Omental fat pad (tissue), 4 donors: ENCODE data around the gene PRELID3B. TPM values are rescaled to one million over a fixed set of nuclear protein-coding genes. Genes with fewer than 3 reads are reported as not detected.

Experiments used
- ATAC-seq: fragments of 150-250 bp; one replicate; pipeline ENCODE4 v1.9.1; 2016; ENCODE audit warnings: mild to moderate bottlenecking, moderate library complexity; ENCODE audit not compliant: low FRiP score
- DNase-seq: peaks from one replicate; pipeline ENCODE4 v3.0.0-alpha.2; 2019; ENCODE audit warnings: low spot score
- total RNA-seq, 4 donors: library from RNA; depleted of rRNA; stranded (reverse); fragments of >200 nt; gene quantifications; one replicate each; pipeline ENCODE4 v1.1.0, GENCODE V29; 2016
- TF ChIP-seq, protein P1 (sequence below), 3 donors: fragments of 450-650 bp; IDR thresholded peaks; one replicate each; pipeline ENCODE4 v1.5.1; 2016 to 2017; ENCODE audit warnings: antibody characterized with exemption in 3 of 3, mild to moderate bottlenecking in 3 of 3, moderate library complexity in 2 of 3

Gene PRELID3B
- total RNA-seq, 4 donors from 2014 or later: 33.1 to 71.1 (median 51.2) TPM

DNA sequence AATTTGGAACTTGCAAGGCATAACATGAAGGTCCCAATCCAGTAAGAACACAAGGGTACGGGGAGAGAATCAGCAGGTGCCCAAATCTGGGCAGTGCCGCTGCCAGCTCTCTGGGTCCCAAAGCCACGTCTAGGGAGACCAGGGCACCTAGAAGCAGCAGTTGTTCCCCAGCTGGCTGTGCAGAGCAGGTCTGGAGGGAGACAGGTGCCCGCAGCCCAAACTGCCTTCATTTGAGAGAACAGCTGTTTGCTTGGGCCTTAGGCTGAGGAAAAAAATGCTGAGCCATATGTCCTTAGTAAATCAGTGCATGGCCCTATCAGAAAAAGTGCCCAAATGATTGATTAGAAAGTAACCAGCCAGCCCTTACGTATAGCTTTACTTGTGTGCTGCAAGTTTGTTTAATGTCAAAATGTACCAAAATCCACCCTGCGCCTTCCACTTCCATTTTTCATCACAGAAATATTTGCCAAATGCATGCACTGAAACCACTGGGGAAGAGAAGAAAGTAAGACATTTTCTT, 9.1 kb upstream of the PRELID3B start:
- TF ChIP-seq, protein P1, sequence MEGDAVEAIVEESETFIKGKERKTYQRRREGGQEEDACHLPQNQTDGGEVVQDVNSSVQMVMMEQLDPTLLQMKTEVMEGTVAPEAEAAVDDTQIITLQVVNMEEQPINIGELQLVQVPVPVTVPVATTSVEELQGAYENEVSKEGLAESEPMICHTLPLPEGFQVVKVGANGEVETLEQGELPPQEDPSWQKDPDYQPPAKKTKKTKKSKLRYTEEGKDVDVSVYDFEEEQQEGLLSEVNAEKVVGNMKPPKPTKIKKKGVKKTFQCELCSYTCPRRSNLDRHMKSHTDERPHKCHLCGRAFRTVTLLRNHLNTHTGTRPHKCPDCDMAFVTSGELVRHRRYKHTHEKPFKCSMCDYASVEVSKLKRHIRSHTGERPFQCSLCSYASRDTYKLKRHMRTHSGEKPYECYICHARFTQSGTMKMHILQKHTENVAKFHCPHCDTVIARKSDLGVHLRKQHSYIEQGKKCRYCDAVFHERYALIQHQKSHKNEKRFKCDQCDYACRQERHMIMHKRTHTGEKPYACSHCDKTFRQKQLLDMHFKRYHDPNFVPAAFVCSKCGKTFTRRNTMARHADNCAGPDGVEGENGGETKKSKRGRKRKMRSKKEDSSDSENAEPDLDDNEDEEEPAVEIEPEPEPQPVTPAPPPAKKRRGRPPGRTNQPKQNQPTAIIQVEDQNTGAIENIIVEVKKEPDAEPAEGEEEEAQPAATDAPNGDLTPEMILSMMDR (IDR thresholded peaks at IDR 0.05): no peak
- no peak for ATAC-seq

DNA sequence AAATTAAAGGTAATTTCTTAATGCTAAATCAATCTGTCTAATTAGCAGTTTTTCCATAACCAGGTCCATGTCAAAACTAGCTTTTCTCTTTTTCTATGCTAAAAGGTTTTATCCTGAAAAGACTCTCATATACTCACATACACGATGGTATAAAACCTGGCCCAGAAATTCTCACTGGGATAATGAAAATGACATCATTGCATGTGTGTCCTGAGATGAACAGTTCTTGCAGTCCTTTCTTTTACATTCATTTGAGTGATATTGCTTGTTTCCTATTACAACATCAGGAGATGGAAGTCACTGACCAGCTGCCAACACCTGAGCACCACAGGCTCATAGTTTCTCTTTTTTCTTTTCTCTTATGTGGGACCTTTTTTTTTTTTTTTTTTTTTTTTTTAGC, 7.9 kb upstream of the PRELID3B start:
- ATAC-seq: no peak
- TF ChIP-seq, protein P1 (IDR thresholded peaks at IDR 0.05): no peak

More for the DNA sequence above, 9.1 kb upstream of the PRELID3B start:
- no peak for DNase-seq

DNA sequence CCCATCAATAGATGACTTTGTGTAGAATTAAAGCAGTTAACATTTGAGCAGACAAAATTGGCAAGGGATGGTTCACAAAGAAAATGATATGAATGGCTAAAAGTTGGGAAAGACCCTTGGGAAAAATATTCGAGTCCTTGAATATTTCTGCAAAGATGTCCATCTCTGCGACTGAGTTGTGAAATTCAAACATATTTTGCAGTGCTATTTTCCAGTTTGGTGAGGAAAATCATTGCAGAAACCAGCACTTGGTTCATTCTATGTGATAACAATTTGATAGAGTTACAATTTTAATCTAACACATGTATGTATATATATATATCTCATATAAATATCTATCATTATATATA, 6.1 kb upstream of the PRELID3B start:
- ATAC-seq: no peak
- TF ChIP-seq, protein P1 (IDR thresholded peaks at IDR 0.05): no peak

More for the DNA sequence above, 7.9 kb upstream of the PRELID3B start:
- no peak for DNase-seq

DNA sequence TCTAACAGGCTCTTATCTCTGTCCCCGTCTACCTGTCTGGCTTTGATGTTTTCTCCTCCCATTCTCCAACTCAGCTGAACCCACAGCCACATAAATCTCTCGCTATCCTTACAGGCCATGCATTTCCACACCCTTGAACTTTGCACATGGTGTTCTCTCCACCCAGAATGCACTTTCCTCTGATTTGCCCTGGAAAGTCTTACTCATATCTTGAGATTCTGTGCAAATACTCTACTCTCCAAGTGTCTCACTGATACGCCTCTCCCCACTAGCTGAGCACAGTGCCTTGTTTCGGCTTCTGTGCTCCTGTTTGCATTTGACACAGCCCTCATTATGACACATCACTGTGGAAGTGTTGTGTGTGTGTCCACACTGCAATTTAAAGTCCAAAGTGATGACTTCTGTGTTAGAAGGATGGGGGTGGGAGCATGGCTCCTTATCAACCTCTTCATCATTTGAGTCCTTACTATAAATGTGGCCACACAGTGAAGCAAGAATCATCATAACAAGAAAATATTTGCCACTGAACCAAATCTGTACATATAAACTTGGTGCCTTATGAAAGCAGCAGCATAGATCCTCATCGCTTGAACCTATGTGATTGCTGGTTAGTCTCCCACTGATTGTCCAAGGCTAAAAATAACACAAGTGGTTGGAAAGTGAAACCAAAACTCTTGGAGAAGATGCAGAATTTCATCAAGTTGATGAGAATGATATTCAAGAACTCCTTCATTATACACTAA, 5.5 kb upstream of the PRELID3B start:
- ATAC-seq (no peak), DNase-seq (no peak)
- TF ChIP-seq, protein P1 (IDR thresholded peaks at IDR 0.05): no peak

More for the DNA sequence above, 6.1 kb upstream of the PRELID3B start:
- DNase-seq: no peak

DNA sequence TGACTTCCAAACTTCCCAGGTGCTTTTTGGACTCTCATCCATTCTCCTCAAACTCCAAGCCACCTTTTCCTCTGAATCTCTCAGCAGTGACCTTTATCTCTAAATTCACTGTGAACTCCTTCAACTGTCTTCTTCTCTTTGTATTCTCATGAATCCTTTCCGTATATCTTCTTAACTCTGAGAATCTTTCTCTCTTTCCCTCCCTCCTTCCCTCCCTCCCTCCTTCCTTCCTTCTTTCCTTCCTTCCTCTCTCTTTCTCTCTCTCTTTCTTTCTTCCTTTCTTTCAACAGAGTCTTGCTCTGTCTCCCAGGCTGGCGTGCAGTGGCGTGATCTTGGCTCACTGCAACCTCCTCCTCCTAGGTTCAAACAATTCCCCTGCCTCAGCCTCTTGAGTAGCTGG, 4.3 kb upstream of the PRELID3B start:
- TF ChIP-seq, protein P1 (IDR thresholded peaks at IDR 0.05): no peak
- ATAC-seq (no peak), DNase-seq (no peak)

DNA sequence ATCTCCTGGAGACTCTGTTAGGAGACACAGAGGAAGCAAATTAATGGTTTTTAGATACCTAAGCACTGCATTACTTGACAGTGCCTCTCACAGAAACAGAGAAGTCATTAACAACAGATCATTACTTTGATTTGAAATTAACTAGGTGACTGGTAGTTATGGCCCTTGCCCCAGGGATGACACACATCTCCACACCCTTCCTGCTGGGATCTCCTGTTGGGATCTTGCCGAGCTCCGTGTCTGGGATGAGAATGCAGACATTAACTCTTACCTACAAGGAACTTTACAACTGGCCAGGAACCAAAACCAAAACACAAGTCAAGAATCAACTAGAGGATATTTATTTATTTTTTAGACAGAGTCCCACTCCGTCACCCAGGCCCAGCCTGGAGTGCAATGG, 2.2 kb upstream of the PRELID3B start:
- ATAC-seq (no peak), DNase-seq (no peak)
- TF ChIP-seq, protein P1 (IDR thresholded peaks at IDR 0.05): no peak

DNA sequence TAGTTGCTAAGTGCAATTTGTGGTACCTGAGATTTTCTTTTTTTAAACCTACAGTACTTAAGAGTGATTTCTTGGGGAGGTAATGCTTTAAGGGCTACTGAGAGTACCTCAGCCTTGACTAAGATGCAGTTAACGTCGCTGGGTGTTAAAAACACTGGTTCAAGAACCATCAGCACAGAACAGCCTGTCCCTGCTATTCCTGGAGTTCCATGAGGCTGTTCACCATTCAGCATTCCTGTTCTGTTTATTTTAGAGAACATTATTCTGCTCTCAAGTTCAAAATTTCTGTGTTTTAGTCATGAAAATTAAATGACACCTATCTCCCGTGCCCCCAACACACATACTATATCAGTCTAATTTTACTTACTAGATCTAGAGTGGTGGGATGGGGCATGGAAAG, 1.7 kb upstream of the PRELID3B start:
- ATAC-seq (no peak), DNase-seq (no peak)
- TF ChIP-seq, protein P1 (IDR thresholded peaks at IDR 0.05): no peak
